HEK293 (cell line): ENCODE data around the gene PRTG.

ENCODE experiments used
- CTCF ChIA-PET: fragments of 350-600 bp; formaldehyde crosslinking; extraction: SDS; loops from one replicate; lab custom pipeline; 2021; ENCODE audit warnings: antibody characterized with exemption; lab: Yijun Ruan, JAX
- POLR2A ChIA-PET: fragments of 300-600 bp; formaldehyde crosslinking; extraction: SDS; loops from one replicate; lab custom pipeline; 2020; ENCODE audit warnings: antibody characterized with exemption, inconsistent platforms; lab: Yijun Ruan, JAX
- H3K27ac ChIP-seq: fragments of 200-500 bp; sonication (Bioruptor generic); 2 replicates; pipeline ENCODE4 v1.5.1; 2014; ENCODE audit warnings: low read depth, low read length, control low read depth, inconsistent platforms; ENCODE audit errors: extremely low read depth
- H3K36me3 ChIP-seq, 2 experiments: fragments of 200-500 bp in 1 of 2; sonication (Bioruptor generic) in 1 of 2; 1 replicate in 1 of 2; 2 replicates in 1 of 2; pipeline ENCODE4 v1.5.1; 2014 to 2017; ENCODE audit warnings: inconsistent platforms in 2 of 2, low read length in 2 of 2; ENCODE audit not compliant: control insufficient read depth in 2 of 2, insufficient read depth in 1 of 2
- H3K4me1 ChIP-seq: fragments of 200-500 bp; sonication (Bioruptor generic); 2 replicates; pipeline ENCODE4 v1.5.1; 2014; ENCODE audit warnings: mild to moderate bottlenecking, low read length, inconsistent platforms; ENCODE audit not compliant: control insufficient read depth, insufficient read depth
- H3K4me3 ChIP-seq: 2 replicates; pipeline ENCODE4 v1.5.1; 2011; ENCODE audit warnings: low read depth, mild to moderate bottlenecking, control low read depth, low read length, moderate library complexity
- H3K9me3 ChIP-seq: fragments of 200-500 bp; sonication (Bioruptor generic); 2 replicates; pipeline ENCODE4 v1.5.1; 2014; ENCODE audit warnings: low read depth, low read length, inconsistent platforms; ENCODE audit not compliant: control insufficient read depth, insufficient read depth
- PRDM1 ChIP-seq: fragments of 450-650 bp; formaldehyde crosslinking; IDR thresholded peaks from 2 replicates; pipeline ENCODE4; 2016; ENCODE audit warnings: missing biosample characterization, missing genetic modification characterization
- SP2 ChIP-seq: fragments of 450-650 bp; formaldehyde crosslinking; IDR thresholded peaks from 2 replicates; pipeline ENCODE4 v1.5.1; 2016; ENCODE audit warnings: missing biosample characterization, missing genetic modification characterization
- ZBTB20 ChIP-seq: fragments of 450-650 bp; formaldehyde crosslinking; IDR thresholded peaks from 2 replicates; pipeline ENCODE4 v1.5.1; 2016; ENCODE audit warnings: missing biosample characterization, missing genetic modification characterization
- ZBTB48 ChIP-seq: fragments of 450-650 bp; formaldehyde crosslinking; IDR thresholded peaks from 2 replicates; pipeline ENCODE4 v1.5.1; 2016; ENCODE audit warnings: missing biosample characterization, missing genetic modification characterization
- ZBTB8A ChIP-seq: fragments of 450-650 bp; formaldehyde crosslinking; IDR thresholded peaks from 2 replicates; pipeline ENCODE4 v1.5.1; 2016; ENCODE audit warnings: missing biosample characterization, missing genetic modification characterization
- ZNF146 ChIP-seq: fragments of 450-650 bp; formaldehyde crosslinking; IDR thresholded peaks from 2 replicates; pipeline ENCODE4 v1.5.1; 2016; ENCODE audit warnings: missing biosample characterization, missing genetic modification characterization
- ZNF16 ChIP-seq: fragments of 450-650 bp; formaldehyde crosslinking; IDR thresholded peaks from 2 replicates; pipeline ENCODE4 v1.5.1; 2016; ENCODE audit warnings: low read depth, missing biosample characterization, missing genetic modification characterization
- ZNF354C ChIP-seq: fragments of 450-650 bp; formaldehyde crosslinking; IDR thresholded peaks from 2 replicates; pipeline ENCODE4 v1.5.1; 2016; ENCODE audit warnings: missing biosample characterization, missing genetic modification characterization, low read depth, borderline replicate concordance
- ZNF585B ChIP-seq: fragments of 450-650 bp; formaldehyde crosslinking; IDR thresholded peaks from 2 replicates; pipeline ENCODE4 v1.5.1; 2016; ENCODE audit warnings: missing biosample characterization, missing genetic modification characterization
- ZNF600 ChIP-seq: fragments of 450-650 bp; formaldehyde crosslinking; IDR thresholded peaks from 2 replicates; pipeline ENCODE4 v1.5.1; 2016; ENCODE audit warnings: missing biosample characterization, missing genetic modification characterization
- ZNF621 ChIP-seq: fragments of 450-650 bp; formaldehyde crosslinking; IDR thresholded peaks from 2 replicates; pipeline ENCODE4 v1.5.1; 2017; ENCODE audit warnings: missing biosample characterization, missing genetic modification characterization
- ZNF792 ChIP-seq: fragments of 450-650 bp; formaldehyde crosslinking; IDR thresholded peaks from 2 replicates; pipeline ENCODE4 v1.5.1; 2016; ENCODE audit warnings: missing biosample characterization, missing genetic modification characterization
- ZSCAN30 ChIP-seq: fragments of 450-650 bp; IDR thresholded peaks from 2 replicates; pipeline ENCODE4 v1.5.1; 2018; ENCODE audit warnings: missing biosample characterization, mild to moderate bottlenecking, missing genetic modification characterization, moderate library complexity
- TF ChIP-seq, protein P1 (sequence below): fragments of 450-650 bp; formaldehyde crosslinking; optimal IDR thresholded peaks from 2 replicates; pipeline ENCODE3; 2016; ENCODE audit warnings: missing biosample characterization, mild to moderate bottlenecking, missing genetic modification characterization
- TF ChIP-seq, protein P2 (sequence below): fragments of 450-650 bp; formaldehyde crosslinking; IDR thresholded peaks from 2 replicates; pipeline ENCODE4 v1.5.1; 2016; ENCODE audit warnings: missing biosample characterization, missing genetic modification characterization
- TF ChIP-seq, protein P3 (sequence below): fragments of 450-650 bp; formaldehyde crosslinking; IDR thresholded peaks from 2 replicates; pipeline ENCODE4 v1.5.1; 2017; ENCODE audit warnings: missing biosample characterization, missing genetic modification characterization
- TF ChIP-seq, protein P4 (sequence below): fragments of 450-650 bp; formaldehyde crosslinking; IDR thresholded peaks from 2 replicates; pipeline ENCODE4 v1.5.1; 2016; ENCODE audit warnings: missing biosample characterization, missing genetic modification characterization
- TF ChIP-seq, protein P5 (sequence below): fragments of 450-650 bp; formaldehyde crosslinking; IDR thresholded peaks from 2 replicates; pipeline ENCODE4 v1.5.1; 2016; ENCODE audit warnings: missing biosample characterization, missing genetic modification characterization

PRTG gene

DNA sequence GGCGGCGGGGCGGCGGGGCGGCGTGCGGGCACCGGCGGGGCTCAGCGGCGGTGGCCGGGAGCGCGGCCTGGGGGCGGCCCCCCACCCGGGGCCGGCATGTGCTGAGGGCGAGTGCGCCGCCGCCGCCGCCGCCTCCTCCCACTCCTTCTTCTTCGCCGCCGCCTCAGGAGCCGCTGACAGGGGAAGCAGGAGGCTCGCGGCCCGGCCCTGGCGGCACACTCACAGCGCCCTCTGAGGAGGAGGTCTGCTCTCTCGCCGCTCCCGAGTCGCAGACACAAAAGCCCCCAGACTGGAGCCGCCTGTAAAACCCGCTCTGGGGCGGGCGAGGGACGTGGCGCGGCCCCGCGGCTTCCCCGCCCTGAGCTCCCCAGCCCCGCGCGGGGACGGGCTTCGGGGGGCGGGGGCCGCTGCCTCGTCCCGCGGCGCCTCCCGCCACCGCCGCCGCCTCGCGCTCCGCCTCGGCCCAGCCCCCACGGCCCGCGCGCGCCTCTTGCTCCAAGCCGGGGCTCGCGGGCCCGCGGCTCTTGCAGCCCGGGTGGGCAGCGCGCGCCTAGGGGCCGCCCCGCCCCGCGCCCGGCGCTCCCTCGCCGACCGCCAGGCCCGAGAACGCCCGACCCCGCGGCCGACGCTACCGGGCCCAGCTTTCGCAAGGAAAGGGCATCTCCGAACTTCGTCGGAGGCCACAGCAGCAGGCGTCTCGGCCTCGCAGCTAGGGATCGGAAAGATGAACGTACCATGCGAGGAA lies 154.7 kb downstream of the PRTG start, which contains the start of gene PYGO1:
PYGO1 (minus strand) TSS at position 276 of the 745 bp plus-strand sequence. CDS start 462 bp downstream, outside the sequence.
- ChIA-PET POLR2A (interaction anchor here (0.8 to 1.1 kb wide), 3 partner anchors 14 to 62 kb away, joined by 3 to 4 read pairs (median 3); no protein-coding TSS in a partner anchor), CTCF (interaction anchor here (1.1 kb wide), 1 partner anchor 47 kb away, joined by 4 read pairs; no protein-coding TSS in a partner anchor)
- Histone ChIP-seq H3K36me3 (peaks cover 0 to 3% of the 10 kb centered on the region in 2 experiments; a peak in 1 of 3 replicates), H3K9me3 (no peaks in the 10 kb centered on the region), H3K27ac (peak within 1 kb of the TSS; percentile 88), H3K4me3 (peak within 1 kb of the TSS; percentile 63), H3K4me1 (no peaks in the 10 kb centered on the region)
- TF ChIP-seq ZNF354C (tag by site-specific recombination) (no peak), ZBTB48 (tag by site-specific recombination) (peak; percentile 83; the same call in 1 of the 2 replicates), ZSCAN30 (tag by site-specific recombination) (0 out of 2 replicates have a peak, but pooled peaks have one; percentile 15), ZBTB20 (peak; percentile 75; the same call in 1 of the 2 replicates), ZNF600 (tag by site-specific recombination) (no peak), ZNF621 (no peak), ZNF16 (tag by site-specific recombination) (no peak), ZBTB8A (tag by site-specific recombination) (peak; percentile 4; the same call in 1 of the 2 replicates), ZNF585B (tag by site-specific recombination) (no peak), SP2 (peak; percentile 18; the same call in 1 of the 2 replicates), PRDM1 (tag by site-specific recombination) (no peak), ZNF792 (tag by site-specific recombination) (no peak), ZNF146 (tag by site-specific recombination) (no peak)
- TF ChIP-seq, protein P1, sequence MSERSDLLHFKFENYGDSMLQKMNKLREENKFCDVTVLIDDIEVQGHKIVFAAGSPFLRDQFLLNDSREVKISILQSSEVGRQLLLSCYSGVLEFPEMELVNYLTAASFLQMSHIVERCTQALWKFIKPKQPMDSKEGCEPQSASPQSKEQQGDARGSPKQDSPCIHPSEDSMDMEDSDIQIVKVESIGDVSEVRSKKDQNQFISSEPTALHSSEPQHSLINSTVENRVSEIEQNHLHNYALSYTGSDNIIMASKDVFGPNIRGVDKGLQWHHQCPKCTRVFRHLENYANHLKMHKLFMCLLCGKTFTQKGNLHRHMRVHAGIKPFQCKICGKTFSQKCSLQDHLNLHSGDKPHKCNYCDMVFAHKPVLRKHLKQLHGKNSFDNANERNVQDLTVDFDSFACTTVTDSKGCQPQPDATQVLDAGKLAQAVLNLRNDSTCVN: peak; percentile 65
- TF ChIP-seq, protein P2, sequence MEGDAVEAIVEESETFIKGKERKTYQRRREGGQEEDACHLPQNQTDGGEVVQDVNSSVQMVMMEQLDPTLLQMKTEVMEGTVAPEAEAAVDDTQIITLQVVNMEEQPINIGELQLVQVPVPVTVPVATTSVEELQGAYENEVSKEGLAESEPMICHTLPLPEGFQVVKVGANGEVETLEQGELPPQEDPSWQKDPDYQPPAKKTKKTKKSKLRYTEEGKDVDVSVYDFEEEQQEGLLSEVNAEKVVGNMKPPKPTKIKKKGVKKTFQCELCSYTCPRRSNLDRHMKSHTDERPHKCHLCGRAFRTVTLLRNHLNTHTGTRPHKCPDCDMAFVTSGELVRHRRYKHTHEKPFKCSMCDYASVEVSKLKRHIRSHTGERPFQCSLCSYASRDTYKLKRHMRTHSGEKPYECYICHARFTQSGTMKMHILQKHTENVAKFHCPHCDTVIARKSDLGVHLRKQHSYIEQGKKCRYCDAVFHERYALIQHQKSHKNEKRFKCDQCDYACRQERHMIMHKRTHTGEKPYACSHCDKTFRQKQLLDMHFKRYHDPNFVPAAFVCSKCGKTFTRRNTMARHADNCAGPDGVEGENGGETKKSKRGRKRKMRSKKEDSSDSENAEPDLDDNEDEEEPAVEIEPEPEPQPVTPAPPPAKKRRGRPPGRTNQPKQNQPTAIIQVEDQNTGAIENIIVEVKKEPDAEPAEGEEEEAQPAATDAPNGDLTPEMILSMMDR (tag by site-specific recombination): peak; percentile 17; the same call in 1 of the 2 replicates
- TF ChIP-seq, protein P3, sequence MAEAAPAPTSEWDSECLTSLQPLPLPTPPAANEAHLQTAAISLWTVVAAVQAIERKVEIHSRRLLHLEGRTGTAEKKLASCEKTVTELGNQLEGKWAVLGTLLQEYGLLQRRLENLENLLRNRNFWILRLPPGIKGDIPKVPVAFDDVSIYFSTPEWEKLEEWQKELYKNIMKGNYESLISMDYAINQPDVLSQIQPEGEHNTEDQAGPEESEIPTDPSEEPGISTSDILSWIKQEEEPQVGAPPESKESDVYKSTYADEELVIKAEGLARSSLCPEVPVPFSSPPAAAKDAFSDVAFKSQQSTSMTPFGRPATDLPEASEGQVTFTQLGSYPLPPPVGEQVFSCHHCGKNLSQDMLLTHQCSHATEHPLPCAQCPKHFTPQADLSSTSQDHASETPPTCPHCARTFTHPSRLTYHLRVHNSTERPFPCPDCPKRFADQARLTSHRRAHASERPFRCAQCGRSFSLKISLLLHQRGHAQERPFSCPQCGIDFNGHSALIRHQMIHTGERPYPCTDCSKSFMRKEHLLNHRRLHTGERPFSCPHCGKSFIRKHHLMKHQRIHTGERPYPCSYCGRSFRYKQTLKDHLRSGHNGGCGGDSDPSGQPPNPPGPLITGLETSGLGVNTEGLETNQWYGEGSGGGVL (tag by site-specific recombination): no peak
- TF ChIP-seq, protein P4, sequence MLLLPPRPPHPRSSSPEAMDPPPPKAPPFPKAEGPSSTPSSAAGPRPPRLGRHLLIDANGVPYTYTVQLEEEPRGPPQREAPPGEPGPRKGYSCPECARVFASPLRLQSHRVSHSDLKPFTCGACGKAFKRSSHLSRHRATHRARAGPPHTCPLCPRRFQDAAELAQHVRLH (tag by site-specific recombination): no peak
- TF ChIP-seq, protein P5, sequence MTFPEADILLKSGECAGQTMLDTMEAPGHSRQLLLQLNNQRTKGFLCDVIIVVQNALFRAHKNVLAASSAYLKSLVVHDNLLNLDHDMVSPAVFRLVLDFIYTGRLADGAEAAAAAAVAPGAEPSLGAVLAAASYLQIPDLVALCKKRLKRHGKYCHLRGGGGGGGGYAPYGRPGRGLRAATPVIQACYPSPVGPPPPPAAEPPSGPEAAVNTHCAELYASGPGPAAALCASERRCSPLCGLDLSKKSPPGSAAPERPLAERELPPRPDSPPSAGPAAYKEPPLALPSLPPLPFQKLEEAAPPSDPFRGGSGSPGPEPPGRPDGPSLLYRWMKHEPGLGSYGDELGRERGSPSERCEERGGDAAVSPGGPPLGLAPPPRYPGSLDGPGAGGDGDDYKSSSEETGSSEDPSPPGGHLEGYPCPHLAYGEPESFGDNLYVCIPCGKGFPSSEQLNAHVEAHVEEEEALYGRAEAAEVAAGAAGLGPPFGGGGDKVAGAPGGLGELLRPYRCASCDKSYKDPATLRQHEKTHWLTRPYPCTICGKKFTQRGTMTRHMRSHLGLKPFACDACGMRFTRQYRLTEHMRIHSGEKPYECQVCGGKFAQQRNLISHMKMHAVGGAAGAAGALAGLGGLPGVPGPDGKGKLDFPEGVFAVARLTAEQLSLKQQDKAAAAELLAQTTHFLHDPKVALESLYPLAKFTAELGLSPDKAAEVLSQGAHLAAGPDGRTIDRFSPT: no peak
